ENCODE results near the gene ZNF516. TPM values are rescaled to one million over a fixed set of nuclear protein-coding genes. Genes with fewer than 3 reads are reported as not detected.

The ZNF516 gene
- total RNA-seq, 6 experiments from 2014 or later: 10.2 to 16.0 (median 13.7) TPM

DNA sequence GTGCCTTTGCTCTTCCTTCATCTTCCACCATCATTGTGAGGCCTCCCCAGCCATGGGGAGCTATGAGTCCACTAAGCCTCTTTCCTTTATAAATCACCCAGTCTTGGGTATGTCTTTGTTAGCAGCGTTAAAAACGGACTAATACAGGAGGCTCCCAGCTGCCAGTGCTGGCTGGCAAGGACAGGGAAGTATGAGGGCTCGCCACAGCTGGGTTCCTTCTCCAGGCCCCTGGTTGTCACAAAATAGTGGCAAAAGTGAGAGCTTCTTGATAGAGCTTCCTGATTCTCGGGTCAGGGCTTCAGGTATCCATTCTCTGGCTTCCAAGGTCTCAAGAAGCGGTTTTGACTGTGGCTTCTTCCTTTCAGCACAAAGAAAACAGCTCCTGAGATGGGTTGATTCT lies 85.0 kb downstream of the ZNF516 start:
- H3K27ac ChIP-seq: no peak overlapping the region
- ATAC-seq: no peak
- H3K9me3 ChIP-seq: no peaks in the 10 kb centered on the region
- TF ChIP-seq, protein P1, sequence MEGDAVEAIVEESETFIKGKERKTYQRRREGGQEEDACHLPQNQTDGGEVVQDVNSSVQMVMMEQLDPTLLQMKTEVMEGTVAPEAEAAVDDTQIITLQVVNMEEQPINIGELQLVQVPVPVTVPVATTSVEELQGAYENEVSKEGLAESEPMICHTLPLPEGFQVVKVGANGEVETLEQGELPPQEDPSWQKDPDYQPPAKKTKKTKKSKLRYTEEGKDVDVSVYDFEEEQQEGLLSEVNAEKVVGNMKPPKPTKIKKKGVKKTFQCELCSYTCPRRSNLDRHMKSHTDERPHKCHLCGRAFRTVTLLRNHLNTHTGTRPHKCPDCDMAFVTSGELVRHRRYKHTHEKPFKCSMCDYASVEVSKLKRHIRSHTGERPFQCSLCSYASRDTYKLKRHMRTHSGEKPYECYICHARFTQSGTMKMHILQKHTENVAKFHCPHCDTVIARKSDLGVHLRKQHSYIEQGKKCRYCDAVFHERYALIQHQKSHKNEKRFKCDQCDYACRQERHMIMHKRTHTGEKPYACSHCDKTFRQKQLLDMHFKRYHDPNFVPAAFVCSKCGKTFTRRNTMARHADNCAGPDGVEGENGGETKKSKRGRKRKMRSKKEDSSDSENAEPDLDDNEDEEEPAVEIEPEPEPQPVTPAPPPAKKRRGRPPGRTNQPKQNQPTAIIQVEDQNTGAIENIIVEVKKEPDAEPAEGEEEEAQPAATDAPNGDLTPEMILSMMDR (IDR thresholded peaks at IDR 0.05): no peak
- no peak for TF ChIP-seq POLR2A (IDR thresholded peaks at IDR 0.05)
- no peak overlapping the region for H3K4me3 ChIP-seq
- DNase-seq: no peak
- no peaks in the 10 kb centered on the region for H3K27me3 ChIP-seq
- no peaks in the 10 kb centered on the region for H3K36me3 ChIP-seq
- 93% methylated on average over 2 of the region's 5 CpGs for WGBS (ENCODE audit: insufficient coverage, low coverage, low lambda C conversion rate, missing lambda C conversion rate)
- no peaks in the 10 kb centered on the region for H3K4me1 ChIP-seq
- intact Hi-C loops (cut with DNase I): no loop called here

DNA sequence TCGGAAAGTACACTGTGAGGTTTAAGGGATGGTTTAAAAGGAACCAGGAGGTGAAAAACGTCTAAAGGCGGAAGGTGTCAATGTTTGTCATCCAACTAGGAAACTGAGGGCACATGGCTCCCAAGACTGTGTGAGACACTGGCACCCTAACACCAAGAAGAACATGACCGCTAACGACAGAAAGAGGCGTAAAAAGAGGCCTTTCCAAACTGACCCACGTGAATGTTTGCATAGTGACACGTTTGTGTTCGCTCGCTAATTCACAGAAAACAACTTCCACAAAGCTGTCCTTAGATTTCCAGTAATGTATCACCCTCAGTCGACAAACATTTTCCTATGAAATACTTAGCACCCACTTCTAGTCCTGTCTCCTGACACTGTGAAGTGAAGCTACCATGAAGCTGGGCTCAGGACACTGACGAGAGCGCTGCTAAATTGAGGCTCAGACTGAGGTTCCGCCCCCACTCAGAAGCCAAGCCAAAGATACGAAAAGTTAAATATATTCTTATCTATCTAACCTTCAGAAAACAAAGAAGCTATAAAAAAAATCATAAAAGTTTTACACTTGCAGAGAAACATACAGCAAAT lies 86.5 kb downstream of the ZNF516 start:
- 80% methylated on average over 8 of the region's 15 CpGs for whole genome bisulfite sequencing (ENCODE audit: insufficient coverage, low coverage, low lambda C conversion rate, missing lambda C conversion rate)
- Histone ChIP-seq H3K4me3 (no peak overlapping the region), H3K36me3 (no peaks in the 10 kb centered on the region), H3K27me3 (no peaks in the 10 kb centered on the region), H3K4me1 (no peaks in the 10 kb centered on the region), H3K9me3 (no peaks in the 10 kb centered on the region), H3K27ac (no peak overlapping the region)
- no peak for TF ChIP-seq POLR2A (IDR thresholded peaks at IDR 0.05)
- TF ChIP-seq, protein P1 (IDR thresholded peaks at IDR 0.05): no peak
- intact Hi-C loops (cut with DNase I): no loop called here
- DNase-seq: no peak
- no peak for ATAC-seq

DNA sequence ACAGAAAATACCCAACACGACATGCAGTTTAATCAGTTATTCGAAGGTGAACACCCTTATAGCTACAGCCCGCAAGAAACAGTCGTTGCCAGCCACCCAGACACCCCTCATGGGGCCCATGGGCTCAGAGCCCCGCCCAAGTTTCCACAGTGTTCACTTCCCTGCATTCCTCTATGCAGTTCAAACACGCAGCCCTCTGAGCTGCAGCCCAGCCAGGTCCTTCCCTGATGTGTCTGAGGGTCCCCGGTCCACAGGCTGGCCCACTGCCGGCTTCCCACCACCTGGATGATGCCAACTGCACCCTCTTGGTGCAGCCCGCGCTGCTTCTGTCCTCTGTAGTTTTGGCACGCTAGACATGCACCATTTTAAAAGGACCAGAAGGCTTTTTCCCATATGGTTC lies 87.4 kb downstream of the ZNF516 start:
- H3K27me3 ChIP-seq: no peaks in the 10 kb centered on the region
- no peaks in the 10 kb centered on the region for H3K36me3 ChIP-seq
- H3K27ac ChIP-seq: no peak overlapping the region
- WGBS (ENCODE audit: insufficient coverage, low coverage, low lambda C conversion rate, missing lambda C conversion rate): 87% methylated on average over 9 of the region's 11 CpGs
- H3K4me1 ChIP-seq: no peaks in the 10 kb centered on the region
- intact Hi-C loops (cut with DNase I): no loop called here
- H3K4me3 ChIP-seq: no peak overlapping the region
- no peaks in the 10 kb centered on the region for H3K9me3 ChIP-seq
- no peak for ATAC-seq
- TF ChIP-seq POLR2A (IDR thresholded peaks at IDR 0.05): no peak
- TF ChIP-seq, protein P1 (IDR thresholded peaks at IDR 0.05): no peak
- no peak for DNase-seq

DNA sequence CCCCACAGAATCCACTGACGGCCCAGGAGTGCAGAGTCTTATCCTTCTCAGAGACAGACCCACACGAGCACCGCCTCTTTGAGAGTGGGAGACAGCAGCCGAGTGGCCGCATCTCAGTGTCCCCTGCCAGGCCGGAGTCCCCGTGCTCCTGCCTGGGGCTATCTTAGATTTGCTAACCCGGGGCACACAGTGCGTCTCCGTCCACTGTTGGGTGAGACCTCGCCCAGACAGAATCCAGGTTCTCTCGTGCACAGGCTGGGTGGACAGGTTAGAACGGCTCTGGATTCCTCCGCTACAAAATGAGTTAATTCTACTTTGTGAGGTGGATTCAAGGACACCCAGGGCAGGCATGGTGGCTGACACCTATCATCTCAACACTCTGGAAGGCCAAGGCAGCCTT lies 88.3 kb downstream of the ZNF516 start:
- WGBS (ENCODE audit: insufficient coverage, low coverage, low lambda C conversion rate, missing lambda C conversion rate): 66% methylated on average over 2 of the region's 14 CpGs
- Histone ChIP-seq H3K36me3 (no peaks in the 10 kb centered on the region), H3K4me3 (no peak overlapping the region), H3K27me3 (no peaks in the 10 kb centered on the region), H3K27ac (no peak overlapping the region), H3K9me3 (no peaks in the 10 kb centered on the region), H3K4me1 (no peaks in the 10 kb centered on the region)
- TF ChIP-seq POLR2A (IDR thresholded peaks at IDR 0.05): no peak
- TF ChIP-seq, protein P1 (IDR thresholded peaks at IDR 0.05): no peak
- intact Hi-C loops (cut with DNase I): no loop called here
- ATAC-seq: no peak
- DNase-seq: no peak
